RWPE2 (cell line): ENCODE data around the gene HMX1.

Source experiments
- ATAC-seq: fragments of 200-7000 bp; cut with Tn5 transposase; 3 replicates; pipeline ENCODE4 v1.9.1; 2021; ENCODE audit warnings: low read depth
- DNase-seq: peaks from one replicate; pipeline ENCODE4 v3.0.0-alpha.2; 2020; ENCODE audit warnings: low spot score
- H3K27ac ChIP-seq: fragments of 450-650 bp; 2 replicates; pipeline ENCODE4 v1.5.1; 2017; ENCODE audit warnings: mild to moderate bottlenecking; ENCODE audit not compliant: poor library complexity, severe bottlenecking
- H3K27me3 ChIP-seq: fragments of 250-450 bp; sonication (Bioruptor Pico); 2 replicates; pipeline ENCODE4 v1.5.1; 2021; ENCODE audit warnings: mild to moderate bottlenecking, moderate library complexity; ENCODE audit not compliant: insufficient read depth, poor library complexity, severe bottlenecking
- H3K36me3 ChIP-seq: fragments of 250-450 bp; sonication (Bioruptor Pico); 2 replicates; pipeline ENCODE4 v1.5.1; 2020; ENCODE audit warnings: low read depth, mild to moderate bottlenecking, moderate library complexity
- H3K4me1 ChIP-seq: fragments of 250-450 bp; sonication (Bioruptor Pico); 2 replicates; pipeline ENCODE4 v1.5.1; 2021; ENCODE audit warnings: mild to moderate bottlenecking, moderate library complexity; ENCODE audit not compliant: insufficient read depth, poor library complexity, severe bottlenecking
- H3K4me3 ChIP-seq: fragments of 250-450 bp; sonication (Bioruptor Pico); 2 replicates; pipeline ENCODE4 v1.5.1; 2021; ENCODE audit warnings: mild to moderate bottlenecking, moderate library complexity; ENCODE audit not compliant: severe bottlenecking
- H3K9me3 ChIP-seq: fragments of 250-450 bp; sonication (Bioruptor Pico); 2 replicates; pipeline ENCODE4 v1.5.1; 2021; ENCODE audit warnings: mild to moderate bottlenecking, moderate library complexity; ENCODE audit not compliant: severe bottlenecking
- TF ChIP-seq, protein P1 (sequence below): fragments of 450-650 bp; IDR thresholded peaks from one replicate; pipeline ENCODE4 v1.5.1; 2017; ENCODE audit warnings: mild to moderate bottlenecking, moderate library complexity; ENCODE audit not compliant: poor library complexity, severe bottlenecking

The HMX1 gene

DNA sequence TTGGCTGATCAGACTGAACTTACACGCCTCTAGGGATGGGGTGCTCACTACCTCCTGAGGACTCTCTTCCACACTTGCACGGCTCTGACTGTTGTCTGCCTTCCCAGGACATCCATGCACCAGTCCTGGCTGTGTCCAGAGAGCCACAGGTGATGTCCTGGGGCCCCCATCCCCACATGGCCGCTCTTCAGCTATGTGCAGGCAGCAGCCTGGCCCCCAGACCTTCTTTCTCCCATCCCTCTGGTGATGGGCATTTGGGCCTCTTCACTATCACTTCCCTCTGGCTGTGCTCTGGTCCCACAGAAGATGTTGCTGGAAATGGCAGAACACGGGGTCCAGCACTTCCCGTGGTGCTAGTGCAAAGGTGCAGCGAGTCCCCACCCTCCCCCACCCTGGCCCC is 40.9 kb upstream of the HMX1 start:
- ATAC-seq: no peak
- H3K4me3 ChIP-seq: no peak overlapping the region
- TF ChIP-seq, protein P1, sequence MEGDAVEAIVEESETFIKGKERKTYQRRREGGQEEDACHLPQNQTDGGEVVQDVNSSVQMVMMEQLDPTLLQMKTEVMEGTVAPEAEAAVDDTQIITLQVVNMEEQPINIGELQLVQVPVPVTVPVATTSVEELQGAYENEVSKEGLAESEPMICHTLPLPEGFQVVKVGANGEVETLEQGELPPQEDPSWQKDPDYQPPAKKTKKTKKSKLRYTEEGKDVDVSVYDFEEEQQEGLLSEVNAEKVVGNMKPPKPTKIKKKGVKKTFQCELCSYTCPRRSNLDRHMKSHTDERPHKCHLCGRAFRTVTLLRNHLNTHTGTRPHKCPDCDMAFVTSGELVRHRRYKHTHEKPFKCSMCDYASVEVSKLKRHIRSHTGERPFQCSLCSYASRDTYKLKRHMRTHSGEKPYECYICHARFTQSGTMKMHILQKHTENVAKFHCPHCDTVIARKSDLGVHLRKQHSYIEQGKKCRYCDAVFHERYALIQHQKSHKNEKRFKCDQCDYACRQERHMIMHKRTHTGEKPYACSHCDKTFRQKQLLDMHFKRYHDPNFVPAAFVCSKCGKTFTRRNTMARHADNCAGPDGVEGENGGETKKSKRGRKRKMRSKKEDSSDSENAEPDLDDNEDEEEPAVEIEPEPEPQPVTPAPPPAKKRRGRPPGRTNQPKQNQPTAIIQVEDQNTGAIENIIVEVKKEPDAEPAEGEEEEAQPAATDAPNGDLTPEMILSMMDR: no peak
- no peaks in the 10 kb centered on the region for H3K4me1 ChIP-seq
- H3K27ac ChIP-seq: no peak overlapping the region
- no peak for DNase-seq
- no peaks in the 10 kb centered on the region for H3K9me3 ChIP-seq
- H3K36me3 ChIP-seq: no peaks in the 10 kb centered on the region
- peaks cover 26% of the 10 kb centered on the region for H3K27me3 ChIP-seq

DNA sequence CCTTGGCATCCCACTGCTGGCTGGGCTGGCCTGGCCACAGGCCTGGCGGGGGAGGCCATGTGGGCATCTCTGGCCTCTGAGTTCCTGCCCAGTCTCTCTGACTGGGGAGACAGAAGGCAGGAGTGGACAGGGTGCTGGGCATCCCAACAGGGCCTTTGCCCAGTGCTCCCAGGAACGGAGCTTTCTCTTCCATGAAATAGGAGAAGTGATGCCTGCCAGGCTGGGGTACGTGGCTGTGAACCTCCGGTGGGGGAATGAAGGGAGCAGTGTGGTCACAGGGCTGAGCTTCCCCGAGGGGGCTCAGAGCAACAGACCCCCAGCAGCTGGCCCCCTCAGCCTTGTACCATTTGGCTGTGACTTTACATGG is 40.4 kb upstream of the HMX1 start:
- Histone ChIP-seq H3K27me3 (peaks cover 31% of the 10 kb centered on the region), H3K4me3 (no peak overlapping the region), H3K27ac (no peak overlapping the region), H3K4me1 (no peaks in the 10 kb centered on the region), H3K9me3 (no peaks in the 10 kb centered on the region), H3K36me3 (no peaks in the 10 kb centered on the region)
- DNase-seq: no peak
- TF ChIP-seq, protein P1: no peak
- ATAC-seq: no peak

DNA sequence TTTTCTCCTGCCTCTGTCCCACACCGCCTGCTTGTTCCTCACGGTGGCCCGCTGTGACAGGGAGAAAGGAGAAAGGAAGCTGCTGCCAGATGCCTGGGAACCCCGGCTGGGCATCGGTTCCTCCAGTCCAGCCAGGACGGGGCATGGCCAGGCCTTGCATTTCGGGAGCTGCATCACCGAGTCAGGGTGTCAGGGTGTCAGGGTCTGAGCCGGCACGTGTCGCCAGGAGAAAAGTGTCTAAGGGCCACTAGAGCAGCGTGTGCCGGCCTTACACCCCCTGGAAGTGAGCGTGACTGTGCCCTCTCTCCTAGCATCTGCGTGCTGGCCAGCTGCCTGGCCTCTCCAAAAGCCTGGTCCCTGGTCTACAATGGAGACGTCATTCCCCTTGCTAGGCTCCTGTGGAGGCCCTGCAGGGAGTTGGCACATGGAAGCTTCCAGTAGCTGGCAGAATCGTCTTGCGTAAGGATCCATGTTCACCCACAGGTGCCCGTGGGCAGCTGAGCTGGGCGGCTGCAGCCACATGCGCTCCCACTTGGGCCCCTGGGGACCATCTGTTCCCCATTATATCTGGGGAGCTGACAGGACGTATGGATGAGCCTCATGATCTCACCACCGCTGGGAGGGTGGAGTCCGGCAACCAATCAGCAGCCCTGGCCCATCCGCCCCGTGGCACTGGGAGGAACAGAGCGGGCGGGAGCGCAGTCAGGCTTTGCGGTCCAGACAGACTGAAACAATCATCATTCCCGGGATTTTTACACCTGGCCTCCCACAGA is 39.9 kb upstream of the HMX1 start:
- ATAC-seq (no peak; the same call in 2 of the 3 replicates), DNase-seq (peak; percentile 49)
- H3K4me3 ChIP-seq: no peak overlapping the region
- H3K9me3 ChIP-seq: no peaks in the 10 kb centered on the region
- TF ChIP-seq, protein P1: no peak
- no peaks in the 10 kb centered on the region for H3K36me3 ChIP-seq
- no peak overlapping the region for H3K27ac ChIP-seq
- peaks cover 36% of the 10 kb centered on the region for H3K27me3 ChIP-seq
- no peaks in the 10 kb centered on the region for H3K4me1 ChIP-seq

DNA sequence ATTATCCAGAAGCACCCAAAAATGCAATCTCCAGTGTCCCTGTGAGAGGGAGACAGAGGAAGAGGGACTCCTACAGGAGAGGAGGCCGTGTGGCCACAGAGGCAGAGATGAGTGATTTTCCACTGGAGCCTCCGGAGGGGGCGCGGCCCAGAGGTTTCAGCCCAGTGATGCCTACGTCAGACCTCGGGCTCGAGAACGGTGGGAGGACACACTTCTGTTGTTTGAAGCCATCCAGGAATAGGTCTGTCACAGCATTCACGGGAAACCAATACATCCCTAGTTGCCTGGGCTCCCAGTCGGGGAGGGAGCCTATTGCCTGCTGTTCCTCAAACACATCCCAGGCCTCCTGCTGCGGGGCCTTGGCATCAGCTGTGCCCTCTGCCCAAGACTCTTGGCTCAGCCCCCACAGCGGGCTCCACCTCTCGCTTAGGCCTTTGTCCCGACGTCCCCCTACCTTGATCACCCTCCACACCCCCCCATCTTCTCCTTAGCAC is 39.2 kb upstream of the HMX1 start:
- H3K4me1 ChIP-seq: no peaks in the 10 kb centered on the region
- peaks cover 43% of the 10 kb centered on the region for H3K27me3 ChIP-seq
- no peaks in the 10 kb centered on the region for H3K36me3 ChIP-seq
- ATAC-seq: no peak
- H3K27ac ChIP-seq: no peak overlapping the region
- H3K4me3 ChIP-seq: no peak overlapping the region
- H3K9me3 ChIP-seq: no peaks in the 10 kb centered on the region
- TF ChIP-seq, protein P1: no peak
- no peak for DNase-seq

DNA sequence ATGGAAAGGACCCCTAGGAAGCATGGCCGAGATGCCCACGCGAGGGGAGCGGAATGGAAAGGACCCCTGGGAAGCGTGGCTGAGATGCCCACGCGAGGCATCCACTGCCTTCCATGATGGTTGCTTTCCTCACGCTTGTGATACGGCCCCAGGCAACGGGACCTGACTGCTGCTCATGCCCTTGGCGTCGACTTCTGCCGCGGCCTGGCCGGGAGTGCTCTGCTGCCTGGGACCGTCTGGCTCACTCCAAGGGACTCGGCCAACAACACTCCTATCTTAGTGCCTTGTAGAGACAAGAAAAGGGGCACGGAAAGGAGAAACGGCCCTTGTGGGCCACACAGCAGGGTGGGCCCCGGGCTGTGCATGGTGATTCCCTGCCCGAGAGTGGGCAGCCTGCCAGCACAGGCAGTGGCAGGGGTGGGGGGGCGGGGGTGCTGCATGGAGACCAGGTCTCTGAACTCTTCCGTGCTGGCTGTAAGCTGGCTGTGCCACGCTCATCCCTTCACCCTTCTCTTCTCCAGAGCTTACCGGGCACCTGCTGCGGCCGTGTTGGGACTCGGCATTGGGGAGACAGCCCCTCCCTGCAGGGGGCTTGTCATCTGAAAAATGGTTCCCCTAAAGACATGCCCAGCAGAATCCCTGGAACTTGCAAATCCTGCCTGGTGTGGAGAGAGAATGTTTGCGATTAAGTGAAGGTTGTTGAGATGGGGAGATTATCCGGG is 38.6 kb upstream of the HMX1 start:
- Histone ChIP-seq H3K4me3 (no peak overlapping the region), H3K36me3 (no peaks in the 10 kb centered on the region), H3K27ac (no peak overlapping the region), H3K4me1 (no peaks in the 10 kb centered on the region), H3K27me3 (peaks cover 49% of the 10 kb centered on the region), H3K9me3 (no peaks in the 10 kb centered on the region)
- TF ChIP-seq, protein P1: no peak
- peak; percentile 48 for DNase-seq
- no peak for ATAC-seq
